Measurements from ENCODE around the gene IGF1R. TPM values are rescaled to one million over a fixed set of nuclear protein-coding genes. Genes with fewer than 3 reads are reported as not detected.

Gene IGF1R
- total RNA-seq, 1 experiment from 2014 or later, result 51.6 TPM

- POLR2A ChIA-PET, result no interaction called here
- Histone ChIP-seq H3K27me3 (replicated peaks; ENCODE audit: control insufficient read depth, insufficient read depth, low read length) (no peaks in the 10 kb centered on the region), H3K9me3 (no peaks in the 10 kb centered on the region), H3K36me3 (ENCODE audit: control insufficient read depth, insufficient read depth, low read length) (no peaks in the 10 kb centered on the region), H3K4me1 (peaks cover 12% of the 10 kb centered on the region), H3K4me3 (ENCODE audit: low read depth, low read length) (no peak overlapping the region)
- TF ChIP-seq, protein P1, sequence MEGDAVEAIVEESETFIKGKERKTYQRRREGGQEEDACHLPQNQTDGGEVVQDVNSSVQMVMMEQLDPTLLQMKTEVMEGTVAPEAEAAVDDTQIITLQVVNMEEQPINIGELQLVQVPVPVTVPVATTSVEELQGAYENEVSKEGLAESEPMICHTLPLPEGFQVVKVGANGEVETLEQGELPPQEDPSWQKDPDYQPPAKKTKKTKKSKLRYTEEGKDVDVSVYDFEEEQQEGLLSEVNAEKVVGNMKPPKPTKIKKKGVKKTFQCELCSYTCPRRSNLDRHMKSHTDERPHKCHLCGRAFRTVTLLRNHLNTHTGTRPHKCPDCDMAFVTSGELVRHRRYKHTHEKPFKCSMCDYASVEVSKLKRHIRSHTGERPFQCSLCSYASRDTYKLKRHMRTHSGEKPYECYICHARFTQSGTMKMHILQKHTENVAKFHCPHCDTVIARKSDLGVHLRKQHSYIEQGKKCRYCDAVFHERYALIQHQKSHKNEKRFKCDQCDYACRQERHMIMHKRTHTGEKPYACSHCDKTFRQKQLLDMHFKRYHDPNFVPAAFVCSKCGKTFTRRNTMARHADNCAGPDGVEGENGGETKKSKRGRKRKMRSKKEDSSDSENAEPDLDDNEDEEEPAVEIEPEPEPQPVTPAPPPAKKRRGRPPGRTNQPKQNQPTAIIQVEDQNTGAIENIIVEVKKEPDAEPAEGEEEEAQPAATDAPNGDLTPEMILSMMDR (IDR thresholded peaks at IDR 0.05; ENCODE audit: insufficient read depth in 1 of 2, low read depth in 1 of 2, low read length in 1 of 2, severe bottlenecking in 1 of 2, unreplicated experiment in 1 of 2), result no peak
- no peak for DNase-seq
- Mint-ChIP-seq H3K4me1 (ENCODE audit: low read depth, unreplicated experiment) (peaks cover 6% of the 10 kb centered on the region), H3K4me3 (ENCODE audit: unreplicated experiment) (no peak overlapping the region), H3K9me3 (ENCODE audit: unreplicated experiment) (no peaks in the 10 kb centered on the region), H3K27me3 (ENCODE audit: insufficient read depth, unreplicated experiment) (no peaks in the 10 kb centered on the region), H3K36me3 (ENCODE audit: insufficient read depth, unreplicated experiment) (peaks cover 65% of the 10 kb centered on the region), H3K27ac (ENCODE audit: unreplicated experiment) (no peak overlapping the region)
- BruUV-seq (replicated peaks), result no TSS peak
- CTCF ChIA-PET, result no interaction called here
- intact Hi-C loops (cut with micrococcal nuclease; ENCODE audit: unreplicated experiment), result no loop called here
Measured at GRCh38 chr15:98937413-98938104, 289.2 kb downstream of the IGF1R start.

DNA sequence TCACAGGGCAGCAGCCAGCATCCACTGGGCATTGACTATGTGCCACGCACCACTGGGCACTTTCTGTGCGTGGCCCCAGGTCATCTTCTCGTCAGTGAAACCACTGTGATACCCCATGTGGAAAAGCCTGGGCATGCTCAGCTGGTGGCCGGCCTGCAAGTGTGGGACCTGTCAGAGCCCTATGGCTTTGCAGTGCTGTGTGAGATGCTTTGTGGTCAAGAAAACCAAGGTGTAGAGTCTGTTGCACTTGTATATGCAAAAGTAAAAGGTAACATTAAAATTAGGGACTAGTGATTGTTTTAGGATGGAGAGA, 289.7 kb downstream of the IGF1R start:
- CTCF ChIA-PET, result no interaction called here
- POLR2A ChIA-PET, result no interaction called here
- no peak overlapping the region for H3K4me3 Mint-ChIP-seq (ENCODE audit: unreplicated experiment)
- H3K27ac Mint-ChIP-seq (ENCODE audit: unreplicated experiment), result no peak overlapping the region
- peaks cover 11% of the 10 kb centered on the region for H3K4me1 Mint-ChIP-seq (ENCODE audit: low read depth, unreplicated experiment)
- Histone ChIP-seq H3K4me3 (ENCODE audit: low read depth, low read length) (no peak overlapping the region), H3K36me3 (ENCODE audit: control insufficient read depth, insufficient read depth, low read length) (peaks cover 2% of the 10 kb centered on the region; the same call in 1 of the 2 replicates), H3K4me1 (peaks cover 12% of the 10 kb centered on the region), H3K27me3 (replicated peaks; ENCODE audit: control insufficient read depth, insufficient read depth, low read length) (no peaks in the 10 kb centered on the region), H3K9me3 (no peaks in the 10 kb centered on the region)
- no peaks in the 10 kb centered on the region for H3K9me3 Mint-ChIP-seq (ENCODE audit: unreplicated experiment)
- no TSS peak for BruUV-seq (replicated peaks)
- DNase-seq, result no peak
- TF ChIP-seq, protein P1 (IDR thresholded peaks at IDR 0.05; ENCODE audit: insufficient read depth in 1 of 2, low read depth in 1 of 2, low read length in 1 of 2, severe bottlenecking in 1 of 2, unreplicated experiment in 1 of 2), result no peak
- H3K36me3 Mint-ChIP-seq (ENCODE audit: insufficient read depth, unreplicated experiment), result peaks cover 70% of the 10 kb centered on the region
- intact Hi-C loops (cut with micrococcal nuclease; ENCODE audit: unreplicated experiment), result no loop called here
- no peaks in the 10 kb centered on the region for H3K27me3 Mint-ChIP-seq (ENCODE audit: insufficient read depth, unreplicated experiment)

DNA sequence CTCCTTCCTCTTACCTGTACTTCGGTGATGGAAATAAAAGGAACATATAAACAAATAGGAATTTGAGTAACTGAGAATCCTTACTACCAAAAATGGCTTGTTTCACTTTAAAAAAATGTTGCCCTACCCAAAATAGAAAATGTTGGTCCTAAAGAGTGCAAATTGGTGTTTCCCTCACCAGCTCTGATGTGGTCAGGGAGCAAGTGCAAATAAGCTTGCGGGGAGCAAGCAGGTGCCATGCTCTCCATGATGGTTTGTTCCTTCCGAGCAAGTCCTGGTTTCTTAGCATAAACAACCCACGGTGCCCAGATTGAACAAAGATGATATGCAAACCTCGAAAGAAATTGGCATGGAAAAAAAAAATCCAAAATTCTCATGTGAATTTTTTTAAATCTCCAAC, 290.5 kb downstream of the IGF1R start:
- no peak overlapping the region for H3K4me3 ChIP-seq (ENCODE audit: low read depth, low read length)
- TF ChIP-seq, protein P1 (IDR thresholded peaks at IDR 0.05; ENCODE audit: insufficient read depth in 1 of 2, low read depth in 1 of 2, low read length in 1 of 2, severe bottlenecking in 1 of 2, unreplicated experiment in 1 of 2), result no peak
- POLR2A ChIA-PET, result no interaction called here
- intact Hi-C loops (cut with micrococcal nuclease; ENCODE audit: unreplicated experiment), result no loop called here
- H3K9me3 ChIP-seq, result no peaks in the 10 kb centered on the region
- no peaks in the 10 kb centered on the region for H3K27me3 ChIP-seq (replicated peaks; ENCODE audit: control insufficient read depth, insufficient read depth, low read length)
- H3K27ac Mint-ChIP-seq (ENCODE audit: unreplicated experiment), result no peak overlapping the region
- peaks cover 2% of the 10 kb centered on the region; the same call in 1 of the 2 replicates for H3K36me3 ChIP-seq (ENCODE audit: control insufficient read depth, insufficient read depth, low read length)
- peaks cover 76% of the 10 kb centered on the region for H3K36me3 Mint-ChIP-seq (ENCODE audit: insufficient read depth, unreplicated experiment)
- peaks cover 12% of the 10 kb centered on the region for H3K4me1 ChIP-seq
- no peaks in the 10 kb centered on the region for H3K27me3 Mint-ChIP-seq (ENCODE audit: insufficient read depth, unreplicated experiment)
- no TSS peak for BruUV-seq (replicated peaks)
- no peaks in the 10 kb centered on the region for H3K9me3 Mint-ChIP-seq (ENCODE audit: unreplicated experiment)
- peaks cover 16% of the 10 kb centered on the region for H3K4me1 Mint-ChIP-seq (ENCODE audit: low read depth, unreplicated experiment)
- H3K4me3 Mint-ChIP-seq (ENCODE audit: unreplicated experiment), result no peak overlapping the region
- CTCF ChIA-PET, result no interaction called here
- DNase-seq, result no peak

Measured in Caco-2 (cell line).